GM23338 (cell line): ENCODE data around the gene PXDN. TPM values are rescaled to one million over a fixed set of nuclear protein-coding genes. Genes with fewer than 3 reads are reported as not detected.

Experiments
- ATAC-seq: fragments of 200-7000 bp; cut with Tn5 transposase; 3 replicates; pipeline ENCODE4 v1.9.1; 2020
- DNase-seq: peaks from one replicate; pipeline ENCODE4 v3.0.0-alpha.2; 2015; ENCODE audit warnings: low spot score
- H2AFZ ChIP-seq: fragments of 200-600 bp; sonication (generic); 2 replicates; pipeline ENCODE4 v1.8.0; 2016; ENCODE audit warnings: antibody characterized with exemption, mild to moderate bottlenecking, moderate library complexity
- H3F3A ChIP-seq: fragments of 200-600 bp; sonication (generic); replicated peaks from 2 replicates; pipeline ENCODE4 v1.8.0; 2017; ENCODE audit warnings: antibody characterized with exemption, mixed run types, low read depth
- H3K27ac ChIP-seq: fragments of 200-600 bp; sonication (generic); 2 replicates; pipeline ENCODE4 v1.6.1; 2016; ENCODE audit warnings: low read depth
- H3K27me3 ChIP-seq: fragments of 200-600 bp; sonication (generic); 2 replicates; pipeline ENCODE4 v1.8.0; 2016; ENCODE audit warnings: mild to moderate bottlenecking, mixed run types, moderate library complexity; ENCODE audit not compliant: insufficient read depth
- H3K36me3 ChIP-seq: fragments of 200-600 bp; sonication (generic); 2 replicates; pipeline ENCODE4 v1.8.0; 2016; ENCODE audit warnings: mild to moderate bottlenecking; ENCODE audit not compliant: insufficient read depth
- H3K4me1 ChIP-seq: fragments of 200-600 bp; sonication (generic); 2 replicates; pipeline ENCODE4 v1.8.0; 2016; ENCODE audit warnings: mild to moderate bottlenecking, moderate library complexity; ENCODE audit not compliant: insufficient read depth
- H3K4me2 ChIP-seq: fragments of 200-600 bp; sonication (generic); 2 replicates; pipeline ENCODE4 v1.7.1; 2017; ENCODE audit warnings: mixed run types
- H3K4me3 ChIP-seq: fragments of 200-600 bp; sonication (generic); 2 replicates; pipeline ENCODE4 v1.6.1; 2016; ENCODE audit warnings: mixed run types
- H3K79me2 ChIP-seq: fragments of 200-600 bp; sonication (generic); replicated peaks from 2 replicates; pipeline ENCODE4 v1.8.0; 2017; ENCODE audit warnings: mild to moderate bottlenecking; ENCODE audit not compliant: insufficient read depth
- H3K9me2 ChIP-seq: fragments of 200-600 bp; sonication (generic); 2 replicates; pipeline ENCODE4 v1.8.0; 2017; ENCODE audit not compliant: insufficient read depth
- H4K20me1 ChIP-seq: fragments of 200-600 bp; sonication (generic); replicated peaks from 2 replicates; pipeline ENCODE4 v1.8.0; 2017; ENCODE audit warnings: mild to moderate bottlenecking; ENCODE audit not compliant: insufficient read depth
- H3K27ac Mint-ChIP-seq: 2 replicates; pipeline ENCODE4 v1.8.0; 2020; ENCODE audit warnings: inconsistent platforms, mild to moderate bottlenecking, moderate library complexity, mixed read lengths
- H3K27me3 Mint-ChIP-seq: 3 replicates; pipeline ENCODE4 v1.8.0; 2022; ENCODE audit warnings: low read depth, mild to moderate bottlenecking, moderate library complexity, mixed read lengths, inconsistent platforms; ENCODE audit not compliant: insufficient read depth, poor library complexity
- H3K36me3 Mint-ChIP-seq: 3 replicates; pipeline ENCODE4 v1.8.0; 2021; ENCODE audit warnings: low read depth, mild to moderate bottlenecking, inconsistent platforms, moderate library complexity, mixed read lengths
- H3K4me1 Mint-ChIP-seq: 3 replicates; pipeline ENCODE4 v1.8.0; 2020; ENCODE audit warnings: mild to moderate bottlenecking, inconsistent platforms, mixed read lengths
- H3K4me3 Mint-ChIP-seq: 3 replicates; pipeline ENCODE4 v1.8.0; 2021; ENCODE audit warnings: moderate library complexity, mild to moderate bottlenecking, inconsistent platforms, mixed read lengths
- H3K9me3 Mint-ChIP-seq: 3 replicates; pipeline ENCODE4 v1.8.0; 2020; ENCODE audit warnings: moderate library complexity, mild to moderate bottlenecking, inconsistent platforms, mixed read lengths
- CREB1 ChIP-seq: fragments of 250-450 bp; sonication (Bioruptor Pico); IDR thresholded peaks from 2 replicates; pipeline ENCODE4 v1.5.0; 2020; ENCODE audit warnings: low read depth, mild to moderate bottlenecking, moderate library complexity
- CTCF ChIP-seq, 2 experiments: fragments of 200-600 bp in 1 of 2; sonication (generic) in 1 of 2; conservative IDR thresholded peaks; 2 replicates each; pipeline versions ENCODE4 v1.5.1 to v1.6.1; 2016 to 2017; ENCODE audit warnings: antibody characterized with exemption in 2 of 2, low read depth in 2 of 2, mild to moderate bottlenecking in 2 of 2, moderate library complexity in 1 of 2
- ETS1 ChIP-seq: IDR thresholded peaks from 2 replicates; pipeline ENCODE4 v1.6.1; 2016; ENCODE audit warnings: antibody characterized with exemption
- EZH2 ChIP-seq: fragments of 200-600 bp; sonication (generic); IDR thresholded peaks from one replicate; pipeline ENCODE4 v1.8.0; 2017; ENCODE audit warnings: antibody characterized with exemption, mild to moderate bottlenecking, low read depth; ENCODE audit not compliant: unreplicated experiment
- EZH2phosphoT487 ChIP-seq: fragments of 200-600 bp; sonication (generic); IDR thresholded peaks from one replicate; pipeline ENCODE4 v1.8.1; 2018; ENCODE audit warnings: antibody characterized with exemption; ENCODE audit not compliant: unreplicated experiment
- JUNB ChIP-seq: IDR thresholded peaks from one replicate; pipeline ENCODE4 v1.6.1; 2016; ENCODE audit warnings: antibody characterized with exemption; ENCODE audit not compliant: unreplicated experiment
- NANOG ChIP-seq: IDR thresholded peaks from 2 replicates; pipeline ENCODE4 v1.6.1; 2016; ENCODE audit warnings: antibody characterized with exemption, borderline replicate concordance
- POLR2AphosphoS5 ChIP-seq: IDR thresholded peaks from 2 replicates; pipeline ENCODE4 v1.6.1; 2016; ENCODE audit warnings: antibody characterized with exemption, low read depth
- REST ChIP-seq: IDR thresholded peaks from one replicate; pipeline ENCODE4 v1.6.1; 2018; ENCODE audit warnings: antibody characterized with exemption; ENCODE audit not compliant: unreplicated experiment
- STAT1 ChIP-seq: IDR thresholded peaks from one replicate; pipeline ENCODE4 v1.6.1; 2016; ENCODE audit warnings: antibody characterized with exemption; ENCODE audit not compliant: unreplicated experiment
- ZNF114 ChIP-seq: fragments of 250-450 bp; sonication (Bioruptor Pico); IDR thresholded peaks from 2 replicates; pipeline ENCODE4 v1.5.0; 2020; ENCODE audit warnings: mild to moderate bottlenecking, moderate library complexity
- ZNF331 ChIP-seq: fragments of 250-450 bp; sonication (Bioruptor Pico); IDR thresholded peaks from 2 replicates; pipeline ENCODE4 v1.5.0; 2020; ENCODE audit warnings: low read depth, mild to moderate bottlenecking, moderate library complexity
- ZNF462 ChIP-seq: fragments of 250-450 bp; sonication (Bioruptor Pico); IDR thresholded peaks from 2 replicates; pipeline ENCODE4 v1.5.0; 2020; ENCODE audit warnings: mild to moderate bottlenecking, moderate library complexity
- polyA plus RNA-seq: library from polyadenylated mRNA; unstranded; fragments of >200 nt; fragmentation: Nextera tagmentation; extraction: Ambion mirVana; gene quantifications from 2 replicates; pipeline ENCODE4 v1.2.1, GENCODE V29; 2016
- total RNA-seq: library from RNA; depleted of rRNA; stranded (reverse); fragments of >200 nt; shearing (Covaris generic); gene quantifications from 2 replicates; pipeline ENCODE4 v1.2.3, GENCODE V29; 2014

Gene PXDN
- total and polyA plus RNA-seq, 2 experiments from 2014 or later, result 42.2 to 225 TPM

GRCh38 chr2:1601067-1601412 is 143.3 kb downstream of the PXDN start:
- no peaks in the 10 kb centered on the region for H3K9me3 Mint-ChIP-seq
- TF ChIP-seq EZH2phosphoT487 (no peak), EZH2 (no peak), ETS1 (no peak), ZNF331 (CRISPR knock-in tag) (no peak), CREB1 (CRISPR knock-in tag) (no peak), JUNB (no peak), STAT1 (no peak), ZNF462 (no peak), NANOG (no peak), REST (no peak), POLR2AphosphoS5 (no peak), CTCF (conservative IDR thresholded peaks at IDR 0.05; ENCODE audit: low read depth in 2 of 2) (no peak), ZNF114 (CRISPR knock-in tag) (no peak)
- Histone ChIP-seq H3K27me3 (no peaks in the 10 kb centered on the region), H3K36me3 (no peaks in the 10 kb centered on the region), H3K79me2 (no peaks in the 10 kb centered on the region), H3K27ac (no peak overlapping the region), H3K4me1 (peaks cover 7% of the 10 kb centered on the region), H3K4me3 (no peak overlapping the region), H3K4me2 (no peak overlapping the region), H2AFZ (no peak overlapping the region), H3K9me2 (no peaks in the 10 kb centered on the region), H3F3A (peaks cover 26% of the 10 kb centered on the region), H4K20me1 (no peaks in the 10 kb centered on the region)
- DNase-seq (no peak), ATAC-seq (no peak)
- no peak overlapping the region for H3K27ac Mint-ChIP-seq
- peaks cover 2% of the 10 kb centered on the region; the same call in 2 of the 3 replicates for H3K4me1 Mint-ChIP-seq
- H3K4me3 Mint-ChIP-seq, result no peak overlapping the region
- no peaks in the 10 kb centered on the region for H3K36me3 Mint-ChIP-seq
- H3K27me3 Mint-ChIP-seq, result peaks cover 5% of the 10 kb centered on the region
